AG10803 (cell line): ENCODE measurements around the gene DGCR2.
"Not testable (repeated sequence)": the region's sequence is repeated elsewhere in the genome, so short reads cannot be mapped to it uniquely, and the experiment has no call there.

Experiments
- DNase-seq: peaks from one replicate; pipeline ENCODE4 v3.0.0; 2010; ENCODE audit warnings: low read depth
- H3K4me3 ChIP-seq: 2 replicates; pipeline ENCODE4 v1.5.1; 2011; ENCODE audit warnings: mild to moderate bottlenecking, low read length, control low read depth
- TF ChIP-seq, protein P1 (sequence below): conservative IDR thresholded peaks from 2 replicates; pipeline ENCODE4 v1.5.1; 2011; ENCODE audit warnings: mild to moderate bottlenecking, low read length, control low read depth, inconsistent platforms

DGCR2 gene

DNA sequence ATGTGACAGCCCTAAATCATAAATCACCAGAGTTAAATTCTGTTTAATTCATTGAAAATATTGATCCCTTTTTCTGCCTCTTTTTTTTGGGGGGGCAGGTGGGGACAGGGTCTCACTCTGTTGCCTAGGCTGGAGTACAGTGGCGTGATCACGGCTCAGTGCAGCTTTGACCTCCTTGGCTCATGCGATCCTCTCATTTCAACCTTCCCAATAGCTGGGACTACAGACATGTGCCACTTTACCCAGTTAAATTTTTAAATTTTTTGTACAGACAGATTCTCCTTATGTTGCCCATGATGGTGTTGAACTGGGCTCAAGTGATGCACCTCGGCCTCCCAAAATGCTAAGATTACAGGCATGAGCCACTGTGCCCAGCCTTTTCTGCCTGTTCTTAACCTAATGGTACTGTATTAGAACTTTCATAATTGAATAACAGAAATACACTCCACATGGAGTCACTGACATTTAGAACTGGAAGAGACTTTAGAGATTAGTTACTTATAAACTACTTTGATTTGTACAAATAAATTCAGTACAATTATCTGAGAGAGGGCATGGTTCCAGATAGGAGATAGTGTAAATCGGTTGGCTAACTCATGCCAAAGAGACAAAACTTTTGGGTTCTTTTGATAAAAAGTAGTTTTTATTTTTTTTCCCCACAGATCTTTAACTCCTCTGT lies 109.8 kb downstream of the DGCR2 start:
- H3K4me3 ChIP-seq: no peak overlapping the region
- TF ChIP-seq, protein P1, sequence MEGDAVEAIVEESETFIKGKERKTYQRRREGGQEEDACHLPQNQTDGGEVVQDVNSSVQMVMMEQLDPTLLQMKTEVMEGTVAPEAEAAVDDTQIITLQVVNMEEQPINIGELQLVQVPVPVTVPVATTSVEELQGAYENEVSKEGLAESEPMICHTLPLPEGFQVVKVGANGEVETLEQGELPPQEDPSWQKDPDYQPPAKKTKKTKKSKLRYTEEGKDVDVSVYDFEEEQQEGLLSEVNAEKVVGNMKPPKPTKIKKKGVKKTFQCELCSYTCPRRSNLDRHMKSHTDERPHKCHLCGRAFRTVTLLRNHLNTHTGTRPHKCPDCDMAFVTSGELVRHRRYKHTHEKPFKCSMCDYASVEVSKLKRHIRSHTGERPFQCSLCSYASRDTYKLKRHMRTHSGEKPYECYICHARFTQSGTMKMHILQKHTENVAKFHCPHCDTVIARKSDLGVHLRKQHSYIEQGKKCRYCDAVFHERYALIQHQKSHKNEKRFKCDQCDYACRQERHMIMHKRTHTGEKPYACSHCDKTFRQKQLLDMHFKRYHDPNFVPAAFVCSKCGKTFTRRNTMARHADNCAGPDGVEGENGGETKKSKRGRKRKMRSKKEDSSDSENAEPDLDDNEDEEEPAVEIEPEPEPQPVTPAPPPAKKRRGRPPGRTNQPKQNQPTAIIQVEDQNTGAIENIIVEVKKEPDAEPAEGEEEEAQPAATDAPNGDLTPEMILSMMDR: no peak
- DNase-seq: no peak

DNA sequence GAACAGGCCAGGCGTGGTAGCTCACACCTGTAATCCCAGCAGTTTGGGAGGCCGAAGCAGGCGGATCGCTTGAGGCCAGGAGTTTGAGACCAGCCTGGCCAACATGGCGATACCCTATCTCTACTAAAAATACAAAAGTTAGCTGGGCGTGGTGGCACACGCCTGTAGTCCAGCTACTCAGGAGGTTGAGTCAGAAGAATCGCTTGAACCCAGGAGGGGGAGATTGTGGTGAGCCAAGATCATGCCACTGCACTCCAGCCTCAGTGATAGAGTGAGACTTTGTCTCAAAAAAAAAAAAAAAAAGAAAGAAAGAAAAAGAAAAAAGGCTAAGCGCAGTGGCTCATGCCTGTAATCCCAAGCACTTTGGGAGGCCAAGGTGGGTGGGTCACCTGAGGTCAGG lies 110.6 kb downstream of the DGCR2 start:
- not testable (repeated sequence) for DNase-seq, H3K4me3 ChIP-seq

DNA sequence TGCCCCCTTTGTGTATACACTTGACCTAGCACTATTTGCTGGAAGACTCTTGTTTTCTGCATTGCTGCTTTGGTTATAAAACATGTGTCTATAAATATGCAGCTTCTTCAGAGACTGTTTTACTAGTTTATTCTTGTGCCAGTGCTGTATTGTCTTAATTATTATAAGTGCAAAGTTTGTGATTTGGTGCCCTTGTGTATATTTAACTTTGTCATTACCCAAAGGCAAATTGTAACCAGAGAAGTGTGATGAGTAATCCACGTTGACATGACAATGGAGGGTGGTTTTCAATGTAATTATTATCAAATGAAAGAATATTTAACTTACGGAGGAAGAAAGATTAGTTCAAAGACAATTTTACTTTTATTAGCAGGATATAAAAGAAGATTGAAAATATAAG lies 111.1 kb downstream of the DGCR2 start:
- no peak for DNase-seq
- no peak overlapping the region for H3K4me3 ChIP-seq
- TF ChIP-seq, protein P1: no peak

DNA sequence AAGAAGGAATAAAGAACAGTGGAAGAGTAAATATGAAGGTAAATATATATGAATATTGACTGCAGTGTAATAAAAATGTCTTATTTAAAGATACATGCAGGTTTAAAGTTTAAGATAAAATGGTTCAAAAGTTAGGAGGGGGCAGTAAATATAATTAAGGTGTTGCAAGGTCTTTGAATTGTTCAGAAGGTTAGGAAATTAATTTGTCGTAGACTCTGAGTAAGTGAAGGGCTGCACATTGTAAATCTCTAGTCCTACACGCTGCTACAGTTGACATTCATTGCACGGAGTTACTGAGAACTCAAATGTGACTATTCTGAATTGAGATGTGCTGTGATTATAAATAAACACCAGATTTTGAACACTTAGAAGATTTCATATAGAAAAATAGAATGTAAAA lies 116.3 kb downstream of the DGCR2 start:
- DNase-seq: no peak
- H3K4me3 ChIP-seq: no peak overlapping the region
- TF ChIP-seq, protein P1: no peak

DNA sequence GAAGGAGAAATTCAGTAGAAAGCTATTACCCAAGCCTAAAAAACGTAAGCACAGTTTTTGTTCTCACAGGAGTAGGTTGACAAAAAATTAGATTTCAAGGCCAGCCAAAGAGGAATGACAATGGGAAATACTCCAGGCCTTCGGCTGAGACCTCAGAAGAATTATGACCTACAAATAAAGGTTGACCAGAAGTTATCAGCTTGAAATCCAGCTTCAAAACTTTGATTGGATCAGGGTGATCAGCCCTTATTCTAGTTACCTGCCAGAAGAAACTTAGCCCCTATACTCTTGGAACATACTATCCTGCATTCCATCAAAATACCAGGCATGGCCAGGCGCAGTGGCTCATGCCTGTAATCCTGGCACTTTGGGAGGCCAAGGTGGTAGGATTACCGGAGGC lies 117.7 kb downstream of the DGCR2 start:
- DNase-seq: no peak
- no peak overlapping the region for H3K4me3 ChIP-seq
- TF ChIP-seq, protein P1: no peak

DNA sequence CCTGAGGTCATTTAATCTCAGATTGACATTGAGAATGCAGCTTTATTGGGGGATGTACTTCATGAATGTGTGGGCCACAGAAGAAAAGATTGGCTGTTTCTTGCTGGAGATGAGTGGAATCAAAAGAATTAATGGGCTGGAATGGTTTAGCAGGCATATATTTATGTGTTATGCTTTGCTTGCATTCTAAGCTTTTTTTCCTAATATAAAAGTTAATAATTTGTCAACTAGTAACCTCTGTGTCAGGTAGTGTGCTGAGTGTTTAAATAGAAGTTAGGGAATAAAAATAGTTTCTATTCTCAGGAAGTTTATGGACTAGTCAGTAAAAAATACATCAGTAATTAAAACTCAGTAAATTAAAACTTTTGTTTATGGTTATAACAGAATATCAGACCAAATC lies 118.7 kb downstream of the DGCR2 start:
- TF ChIP-seq, protein P1: no peak
- H3K4me3 ChIP-seq: no peak overlapping the region
- DNase-seq: no peak

DNA sequence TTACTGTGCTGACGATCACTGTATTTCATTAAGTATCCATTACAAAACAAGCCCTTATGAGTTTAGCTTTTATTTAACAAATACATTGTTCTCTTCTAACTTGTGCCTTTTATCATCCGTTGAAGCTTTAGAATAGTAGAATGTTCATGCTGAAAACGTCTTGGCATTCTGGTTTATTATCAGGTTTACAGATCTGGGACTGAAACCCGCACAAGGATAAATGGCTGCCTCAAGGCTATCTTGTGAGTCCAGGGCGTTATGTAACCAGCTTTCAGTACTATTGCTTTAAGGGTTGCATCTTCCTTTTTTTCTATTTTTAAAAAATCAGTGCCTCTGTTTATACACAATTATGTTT lies 119.6 kb downstream of the DGCR2 start:
- TF ChIP-seq, protein P1: no peak
- no peak overlapping the region for H3K4me3 ChIP-seq
- no peak for DNase-seq

DNA sequence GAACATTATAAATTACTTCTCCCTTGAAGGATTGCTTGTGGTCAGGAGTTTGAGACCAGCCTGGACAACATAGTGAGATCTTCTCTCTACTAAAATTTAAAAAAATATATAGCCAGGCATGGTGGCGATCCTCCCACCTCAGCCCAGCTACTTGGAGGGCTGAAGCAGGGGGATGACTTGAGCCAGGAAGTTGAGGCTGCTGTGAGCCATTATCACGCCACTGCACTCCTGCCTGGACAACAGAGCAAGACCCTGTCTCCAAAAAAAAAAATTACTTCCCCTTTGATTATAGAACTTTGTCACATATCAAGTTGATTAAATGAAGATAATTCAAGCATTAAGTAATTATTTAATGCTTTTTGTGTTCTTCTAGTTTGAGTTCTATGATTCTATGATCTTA lies 121.0 kb downstream of the DGCR2 start:
- no peak overlapping the region for H3K4me3 ChIP-seq
- TF ChIP-seq, protein P1: no peak
- no peak for DNase-seq

DNA sequence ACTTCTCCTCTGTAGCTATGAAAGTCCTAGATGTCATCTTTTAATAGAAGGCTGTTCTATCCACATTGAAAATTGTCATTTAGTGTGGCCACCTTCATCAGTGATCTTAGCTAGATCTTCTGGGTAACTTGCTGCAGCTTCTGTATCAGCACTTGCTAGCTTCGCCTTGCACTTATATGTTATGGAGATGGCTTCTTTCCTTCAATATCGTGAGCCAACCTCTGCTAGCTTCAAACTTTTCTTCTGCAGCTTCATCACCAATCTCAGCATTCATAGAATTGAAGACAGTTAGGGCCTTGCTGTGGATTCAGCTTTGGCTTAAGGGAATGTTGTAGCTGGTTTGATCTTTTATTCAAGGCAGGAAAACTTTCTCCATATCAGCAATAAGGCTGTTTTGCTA lies 122.1 kb downstream of the DGCR2 start:
- not testable (repeated sequence) for H3K4me3 ChIP-seq, DNase-seq
